HepG2 (cell line): Measurements from ENCODE around the gene NEK3. TPM values are rescaled to one million over a fixed set of nuclear protein-coding genes. Genes with fewer than 3 reads are reported as not detected.

Experiments used
- CTCF ChIP-seq: sonication (generic); formaldehyde crosslinking; IDR thresholded peaks from 2 replicates; pipeline ENCODE4 v1.5.0; 2020; ENCODE audit warnings: mild to moderate bottlenecking, missing genetic modification reagents, moderate library complexity
- KLF9 ChIP-seq: IDR thresholded peaks from 2 replicates; pipeline ENCODE4 v1.6.1; 2016; ENCODE audit warnings: low read depth
- NCOR1 ChIP-seq: fragments of 200-600 bp; sonication (generic); IDR thresholded peaks from 2 replicates; pipeline ENCODE4 v1.7.0; 2017; ENCODE audit warnings: antibody characterized with exemption, low read length, borderline replicate concordance
- SP140L ChIP-seq: sonication (generic); formaldehyde crosslinking; IDR thresholded peaks from 2 replicates; pipeline ENCODE4 v1.4.0; 2020; ENCODE audit warnings: missing genetic modification reagents, borderline replicate concordance
- THAP11 ChIP-seq: IDR thresholded peaks from 2 replicates; pipeline ENCODE4 v1.6.1; 2016; ENCODE audit warnings: missing biosample characterization, missing genetic modification reagents
- ZNF12 ChIP-seq: sonication (generic); formaldehyde crosslinking; IDR thresholded peaks from 2 replicates; pipeline ENCODE4 v1.5.0; 2020; ENCODE audit warnings: missing genetic modification reagents
- ZNF235 ChIP-seq: sonication (generic); formaldehyde crosslinking; IDR thresholded peaks from 2 replicates; pipeline ENCODE4 v1.8.1; 2023; ENCODE audit warnings: mild to moderate bottlenecking, missing genetic modification reagents, borderline replicate concordance
- ZNF253 ChIP-seq: sonication (generic); formaldehyde crosslinking; IDR thresholded peaks from 2 replicates; pipeline ENCODE4 v1.8.0; 2022; ENCODE audit warnings: mild to moderate bottlenecking, missing genetic modification reagents, borderline replicate concordance
- polyA plus RNA-seq, 8 experiments: library from polyadenylated mRNA; depleted of rRNA in 3 of 8; stranded (reverse) in 7 of 8; unstranded in 1 of 8; fragments of >200 nt; fragmentation: Illumina TruSeq in 4 of 8; extraction: Trizol in 4 of 8; gene quantifications; 2 replicates each; pipeline versions ENCODE4 v1.2.1 to v1.2.3, GENCODE V29; 2011 to 2016; ENCODE audit warnings: low read depth in 4 of 8, missing spikeins in 1 of 8, mixed read lengths in 1 of 8; ENCODE audit not compliant: insufficient read depth in 1 of 8
- total RNA-seq, 5 experiments: library from RNA; depleted of rRNA; stranded (reverse); fragments of >200 nt; fragmentation: Illumina TruSeq; extraction: Trizol; gene quantifications; 2 replicates each; pipeline ENCODE4 v1.2.3, GENCODE V29; 2016; ENCODE audit warnings: low read depth in 1 of 5
- TF ChIP-seq, protein P1 (sequence below): sonication (generic); formaldehyde crosslinking; conservative IDR thresholded peaks from 2 replicates; pipeline ENCODE4 v1.8.0; 2022; ENCODE audit warnings: missing genetic modification reagents
- TF ChIP-seq, protein P2 (sequence below): sonication (generic); formaldehyde crosslinking; IDR thresholded peaks from 2 replicates; pipeline ENCODE4 v1.5.1; 2020; ENCODE audit warnings: mild to moderate bottlenecking, missing genetic modification reagents, borderline replicate concordance

Gene NEK3
- total and polyA plus RNA-seq, 2 of the 13 experiments (the other 11 are each of a cell fraction or from before 2014, with no cell fraction given), result 36.7 to 68.2 TPM

DNA sequence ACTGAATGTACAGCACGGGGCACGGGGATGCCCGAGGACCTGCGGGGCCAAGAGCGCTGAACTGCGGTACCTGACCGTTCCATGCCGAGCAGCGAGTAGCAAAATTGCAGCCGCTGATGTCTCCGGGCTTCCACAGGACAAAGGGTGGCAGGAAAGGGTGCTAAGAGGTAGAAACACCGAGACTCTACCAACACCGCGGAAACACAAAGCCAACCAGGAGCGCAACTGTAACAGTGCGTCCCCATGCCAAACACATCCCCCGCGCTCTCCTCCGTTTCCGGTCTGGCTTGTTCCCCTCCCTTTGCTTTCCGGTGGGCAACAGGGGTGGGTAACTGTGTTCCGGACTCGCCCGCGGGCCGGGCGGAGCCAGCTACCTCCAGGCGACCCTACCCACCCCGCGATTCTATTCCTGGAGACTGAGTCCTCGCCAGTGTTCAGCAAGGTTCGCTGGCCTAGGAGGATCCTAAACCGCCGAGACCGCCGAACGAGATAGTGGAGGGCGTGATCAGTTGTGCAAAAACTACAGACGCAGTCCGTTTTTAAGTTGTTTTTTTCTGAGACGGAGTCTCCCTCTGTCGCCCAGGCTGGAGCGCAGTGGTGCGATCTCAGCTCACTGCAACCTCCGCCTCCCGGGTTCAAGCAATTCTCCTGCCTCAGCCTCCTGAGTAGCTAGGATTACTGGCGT lies 34.9 kb upstream of the NEK3 start (continued):
- TF ChIP-seq ZNF235 (peak; percentile 80; the same call in 1 of the 2 replicates), CTCF (peak; percentile 31), SP140L (CRISPR knock-in tag) (no peak), THAP11 (CRISPR knock-in tag) (peak; percentile 94), ZNF253 (CRISPR knock-in tag) (peak; percentile 78; the same call in 1 of the 2 replicates), ZNF12 (CRISPR knock-in tag) (peak; percentile 64; the same call in 1 of the 2 replicates), NCOR1 (no peak; the same call in 1 of the 2 replicates), KLF9 (peak; percentile 84; the same call in 1 of the 2 replicates)
- TF ChIP-seq, protein P1, sequence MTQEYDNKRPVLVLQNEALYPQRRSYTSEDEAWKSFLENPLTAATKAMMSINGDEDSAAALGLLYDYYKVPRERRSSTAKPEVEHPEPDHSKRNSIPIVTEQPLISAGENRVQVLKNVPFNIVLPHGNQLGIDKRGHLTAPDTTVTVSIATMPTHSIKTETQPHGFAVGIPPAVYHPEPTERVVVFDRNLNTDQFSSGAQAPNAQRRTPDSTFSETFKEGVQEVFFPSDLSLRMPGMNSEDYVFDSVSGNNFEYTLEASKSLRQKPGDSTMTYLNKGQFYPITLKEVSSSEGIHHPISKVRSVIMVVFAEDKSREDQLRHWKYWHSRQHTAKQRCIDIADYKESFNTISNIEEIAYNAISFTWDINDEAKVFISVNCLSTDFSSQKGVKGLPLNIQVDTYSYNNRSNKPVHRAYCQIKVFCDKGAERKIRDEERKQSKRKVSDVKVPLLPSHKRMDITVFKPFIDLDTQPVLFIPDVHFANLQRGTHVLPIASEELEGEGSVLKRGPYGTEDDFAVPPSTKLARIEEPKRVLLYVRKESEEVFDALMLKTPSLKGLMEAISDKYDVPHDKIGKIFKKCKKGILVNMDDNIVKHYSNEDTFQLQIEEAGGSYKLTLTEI (CRISPR knock-in tag), result no peak
- TF ChIP-seq, protein P2, sequence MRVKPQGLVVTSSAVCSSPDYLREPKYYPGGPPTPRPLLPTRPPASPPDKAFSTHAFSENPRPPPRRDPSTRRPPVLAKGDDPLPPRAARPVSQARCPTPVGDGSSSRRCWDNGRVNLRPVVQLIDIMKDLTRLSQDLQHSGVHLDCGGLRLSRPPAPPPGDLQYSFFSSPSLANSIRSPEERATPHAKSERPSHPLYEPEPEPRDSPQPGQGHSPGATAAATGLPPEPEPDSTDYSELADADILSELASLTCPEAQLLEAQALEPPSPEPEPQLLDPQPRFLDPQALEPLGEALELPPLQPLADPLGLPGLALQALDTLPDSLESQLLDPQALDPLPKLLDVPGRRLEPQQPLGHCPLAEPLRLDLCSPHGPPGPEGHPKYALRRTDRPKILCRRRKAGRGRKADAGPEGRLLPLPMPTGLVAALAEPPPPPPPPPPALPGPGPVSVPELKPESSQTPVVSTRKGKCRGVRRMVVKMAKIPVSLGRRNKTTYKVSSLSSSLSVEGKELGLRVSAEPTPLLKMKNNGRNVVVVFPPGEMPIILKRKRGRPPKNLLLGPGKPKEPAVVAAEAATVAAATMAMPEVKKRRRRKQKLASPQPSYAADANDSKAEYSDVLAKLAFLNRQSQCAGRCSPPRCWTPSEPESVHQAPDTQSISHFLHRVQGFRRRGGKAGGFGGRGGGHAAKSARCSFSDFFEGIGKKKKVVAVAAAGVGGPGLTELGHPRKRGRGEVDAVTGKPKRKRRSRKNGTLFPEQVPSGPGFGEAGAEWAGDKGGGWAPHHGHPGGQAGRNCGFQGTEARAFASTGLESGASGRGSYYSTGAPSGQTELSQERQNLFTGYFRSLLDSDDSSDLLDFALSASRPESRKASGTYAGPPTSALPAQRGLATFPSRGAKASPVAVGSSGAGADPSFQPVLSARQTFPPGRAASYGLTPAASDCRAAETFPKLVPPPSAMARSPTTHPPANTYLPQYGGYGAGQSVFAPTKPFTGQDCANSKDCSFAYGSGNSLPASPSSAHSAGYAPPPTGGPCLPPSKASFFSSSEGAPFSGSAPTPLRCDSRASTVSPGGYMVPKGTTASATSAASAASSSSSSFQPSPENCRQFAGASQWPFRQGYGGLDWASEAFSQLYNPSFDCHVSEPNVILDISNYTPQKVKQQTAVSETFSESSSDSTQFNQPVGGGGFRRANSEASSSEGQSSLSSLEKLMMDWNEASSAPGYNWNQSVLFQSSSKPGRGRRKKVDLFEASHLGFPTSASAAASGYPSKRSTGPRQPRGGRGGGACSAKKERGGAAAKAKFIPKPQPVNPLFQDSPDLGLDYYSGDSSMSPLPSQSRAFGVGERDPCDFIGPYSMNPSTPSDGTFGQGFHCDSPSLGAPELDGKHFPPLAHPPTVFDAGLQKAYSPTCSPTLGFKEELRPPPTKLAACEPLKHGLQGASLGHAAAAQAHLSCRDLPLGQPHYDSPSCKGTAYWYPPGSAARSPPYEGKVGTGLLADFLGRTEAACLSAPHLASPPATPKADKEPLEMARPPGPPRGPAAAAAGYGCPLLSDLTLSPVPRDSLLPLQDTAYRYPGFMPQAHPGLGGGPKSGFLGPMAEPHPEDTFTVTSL (CRISPR knock-in tag), result no peak
